Osteocyte (in vitro differentiated cells): Measurements from ENCODE around the gene ZNF829. TPM values are rescaled to one million over a fixed set of nuclear protein-coding genes. Genes with fewer than 3 reads are reported as not detected.
A peak's percentile ranks its signal among the peaks of the same experiment; 100 is the strongest.

Experiments
- DNase-seq: peaks from one replicate; pipeline ENCODE4 v3.0.0; 2021; ENCODE audit warnings: mixed read lengths; ENCODE audit not compliant: unreplicated experiment; ENCODE audit errors: extremely low spot score
- H3K27ac Mint-ChIP-seq: one replicate; pipeline ENCODE4 v1.8.0; 2021; ENCODE audit warnings: mild to moderate bottlenecking, mixed read lengths; ENCODE audit not compliant: unreplicated experiment
- H3K27me3 Mint-ChIP-seq: one replicate; pipeline ENCODE4 v1.8.0; 2021; ENCODE audit warnings: mixed read lengths; ENCODE audit not compliant: unreplicated experiment
- H3K36me3 Mint-ChIP-seq: one replicate; pipeline ENCODE4 v1.8.0; 2021; ENCODE audit warnings: mixed read lengths; ENCODE audit not compliant: unreplicated experiment
- H3K4me1 Mint-ChIP-seq: one replicate; pipeline ENCODE4 v1.8.0; 2021; ENCODE audit warnings: mixed read lengths; ENCODE audit not compliant: unreplicated experiment
- H3K4me3 Mint-ChIP-seq: one replicate; pipeline ENCODE4 v1.8.0; 2021; ENCODE audit warnings: mild to moderate bottlenecking, moderate library complexity, mixed read lengths; ENCODE audit not compliant: unreplicated experiment
- H3K9me3 Mint-ChIP-seq: one replicate; pipeline ENCODE4 v1.8.0; 2021; ENCODE audit warnings: mixed read lengths; ENCODE audit not compliant: unreplicated experiment
- CTCF ChIP-seq: fragments of 200-600 bp; sonication (generic); IDR thresholded peaks from 2 replicates; pipeline ENCODE4 v1.5.0; 2021; ENCODE audit warnings: antibody characterized with exemption, mild to moderate bottlenecking, moderate library complexity
- total RNA-seq: library from RNA; stranded (reverse); gene quantifications from 2 replicates; pipeline ENCODE4 v1.2.1, GENCODE V29; 2021

Gene ZNF829
- total RNA-seq, 1 donor from 2014 or later = 3.2 TPM

- Mint-ChIP-seq H3K27me3 (no peaks in the 10 kb centered on the region), H3K4me1 (peaks cover 5% of the 10 kb centered on the region), H3K4me3 (no peak within 1 kb of the TSS), H3K27ac (no peak within 1 kb of the TSS), H3K9me3 (peaks cover 18% of the 10 kb centered on the region), H3K36me3 (peaks cover 35% of the 10 kb centered on the region)
- DNase-seq = peak; percentile 94
- TF ChIP-seq CTCF = no peak
Observed at GRCh38 chr19:36850559-36851442, 65.3 kb downstream of the ZNF829 start, which contains the start of gene ZNF345. Gene ZNF345, plus strand, starts transcription at chr19:36850876. Its CDS starts 25,955 bp downstream, at chr19:36876831.

GRCh38 chr19:36849701-36850558 is 66.2 kb downstream of the ZNF829 start:
- H3K4me3 Mint-ChIP-seq = no peak overlapping the region
- H3K9me3 Mint-ChIP-seq = peaks cover 21% of the 10 kb centered on the region
- peaks cover 5% of the 10 kb centered on the region for H3K4me1 Mint-ChIP-seq
- peaks cover 36% of the 10 kb centered on the region for H3K36me3 Mint-ChIP-seq
- DNase-seq = peak; percentile 94
- H3K27me3 Mint-ChIP-seq = no peaks in the 10 kb centered on the region
- H3K27ac Mint-ChIP-seq = no peak overlapping the region
- TF ChIP-seq CTCF = no peak

GRCh38 chr19:36847968-36848367 is 68.1 kb downstream of the ZNF829 start:
- peaks cover 31% of the 10 kb centered on the region for H3K36me3 Mint-ChIP-seq
- H3K4me3 Mint-ChIP-seq = no peak overlapping the region
- no peak overlapping the region for H3K27ac Mint-ChIP-seq
- DNase-seq = no peak
- H3K27me3 Mint-ChIP-seq = no peaks in the 10 kb centered on the region
- H3K4me1 Mint-ChIP-seq = peaks cover 5% of the 10 kb centered on the region
- TF ChIP-seq CTCF = no peak
- peaks cover 15% of the 10 kb centered on the region for H3K9me3 Mint-ChIP-seq

- Mint-ChIP-seq H3K36me3 (peaks cover 39% of the 10 kb centered on the region), H3K9me3 (peaks cover 21% of the 10 kb centered on the region), H3K4me1 (no peaks in the 10 kb centered on the region), H3K27me3 (no peaks in the 10 kb centered on the region), H3K4me3 (no peak overlapping the region), H3K27ac (no peak overlapping the region)
- no peak for TF ChIP-seq CTCF
- DNase-seq = no peak
Observed at GRCh38 chr19:36838784-36839324, 77.2 kb downstream of the ZNF829 start.

Other genes starting within 250 kb of the ZNF829 start
- gene ZNF461, start 249.5 kb downstream of the ZNF829 start, total RNA-seq = 10.3 and 10.7 TPM in 2 replicates
- gene ZNF567, start 228.7 kb downstream of the ZNF829 start, total RNA-seq = 5.6 and 6.6 TPM in 2 replicates
- gene ZNF850, start 143.5 kb downstream of the ZNF829 start, total RNA-seq = 2.8 and 3.6 TPM in 2 replicates
- gene ZNF790, start 77.9 kb downstream of the ZNF829 start, total RNA-seq = 10.1 and 10.3 TPM in 2 replicates
- gene ZNF345, start 65.4 kb downstream of the ZNF829 start, total RNA-seq = 10.0 and 11.6 TPM in 2 replicates
- gene ZNF568, start within 50 bp of the ZNF829 start, total RNA-seq = 11.5 and 13.2 TPM in 2 replicates
- 11.9 and 12.0 TPM in 2 replicates for gene ZNF420, start 162.1 kb upstream of the ZNF829 start, total RNA-seq